ENCODE measurements around the gene ATP6V1C2.

Gene ATP6V1C2

GRCh38 chr2:10688921-10689807 is 32.3 kb upstream of the ATP6V1C2 start:
- peak overlapping the region; percentile 85 for H3K4me3 ChIP-seq (ENCODE audit: low read depth, low read length)
- no peak for TF ChIP-seq CTCF (IDR thresholded peaks at IDR 0.05; ENCODE audit: low read depth, low read length)
- peak; percentile 4 for DNase-seq (ENCODE audit: low read depth, low spot score)
- in situ Hi-C loops (cut with HindIII; ENCODE audit: low sequenced_read_pairs) = no loop called here

- H3K4me3 ChIP-seq (ENCODE audit: low read depth, low read length) = no peak overlapping the region
- in situ Hi-C loops (cut with HindIII; ENCODE audit: low sequenced_read_pairs) = no loop called here
- DNase-seq (ENCODE audit: low read depth, low spot score) = no peak
- no peak for TF ChIP-seq CTCF (IDR thresholded peaks at IDR 0.05; ENCODE audit: low read depth, low read length)
Observed at GRCh38 chr2:10691521-10691920, 29.9 kb upstream of the ATP6V1C2 start.

- TF ChIP-seq CTCF (IDR thresholded peaks at IDR 0.05; ENCODE audit: low read depth, low read length) = no peak
- H3K4me3 ChIP-seq (ENCODE audit: low read depth, low read length) = no peak overlapping the region
- in situ Hi-C loops (cut with HindIII; ENCODE audit: low sequenced_read_pairs) = no loop called here
- no peak for DNase-seq (ENCODE audit: low read depth, low spot score)
Observed at GRCh38 chr2:10700078-10700803, 21.2 kb upstream of the ATP6V1C2 start.

- DNase-seq (ENCODE audit: low read depth, low spot score) = no peak
- TF ChIP-seq CTCF (IDR thresholded peaks at IDR 0.05; ENCODE audit: low read depth, low read length) = no peak
- in situ Hi-C loops (cut with HindIII; ENCODE audit: low sequenced_read_pairs) = no loop called here
Observed at GRCh38 chr2:10704034-10704594, 17.3 kb upstream of the ATP6V1C2 start.

GRCh38 chr2:10706033-10706432 is 15.4 kb upstream of the ATP6V1C2 start:
- in situ Hi-C loops (cut with HindIII; ENCODE audit: low sequenced_read_pairs) = no loop called here
- no peak overlapping the region for H3K4me3 ChIP-seq (ENCODE audit: low read depth, low read length)
- no peak for TF ChIP-seq CTCF (IDR thresholded peaks at IDR 0.05; ENCODE audit: low read depth, low read length)
- DNase-seq (ENCODE audit: low read depth, low spot score) = no peak

More at GRCh38 chr2:10704034-10704594, 17.3 kb upstream of the ATP6V1C2 start:
- H3K4me3 ChIP-seq (ENCODE audit: low read depth, low read length) = no peak overlapping the region

GRCh38 chr2:10707831-10708230 is 13.6 kb upstream of the ATP6V1C2 start:
- in situ Hi-C loops (cut with HindIII; ENCODE audit: low sequenced_read_pairs) = no loop called here
- no peak for TF ChIP-seq CTCF (IDR thresholded peaks at IDR 0.05; ENCODE audit: low read depth, low read length)
- no peak overlapping the region for H3K4me3 ChIP-seq (ENCODE audit: low read depth, low read length)
- no peak for DNase-seq (ENCODE audit: low read depth, low spot score)

All from astrocyte of the spinal cord (primary cell).